Panc1 (cell line): Measurements from ENCODE around the gene DACH2. TPM values are rescaled to one million over a fixed set of nuclear protein-coding genes. Genes with fewer than 3 reads are reported as not detected.

Experiments used
- ATAC-seq: fragments of 200-7000 bp; cut with Tn5 transposase; 2 replicates; pipeline ENCODE4 v1.9.1; 2020; ENCODE audit warnings: mild to moderate bottlenecking, moderate library complexity
- BruUV-seq: library from RNA; stranded (reverse); fragments of 400-500 nt; replicated peaks from 2 replicates; lab custom pipeline; 2021; lab: Mats Ljungman, UMichigan
- CTCF ChIA-PET: fragments of 300-600 bp; sonication (Branson Sonifier 250); formaldehyde crosslinking; loops from one replicate; lab custom pipeline; 2022; ENCODE audit warnings: antibody characterized with exemption; lab: Charles Lee
- POLR2A ChIA-PET: fragments of 300-600 bp; sonication (Branson Sonifier 250); formaldehyde crosslinking; loops from one replicate; lab custom pipeline; 2022; ENCODE audit warnings: antibody characterized with exemption; lab: Charles Lee
- DNase-seq: peaks from one replicate; pipeline ENCODE4 v3.0.0-alpha.2; 2010; ENCODE audit warnings: low read depth, low spot score
- H3K27ac ChIP-seq: 2 replicates; pipeline ENCODE4 v1.5.1; 2011; ENCODE audit warnings: mild to moderate bottlenecking, low read length, inconsistent platforms
- H3K27me3 ChIP-seq: fragments of 200-500 bp; sonication (Bioruptor generic); 2 replicates; pipeline ENCODE4 v1.6.0; 2014; ENCODE audit warnings: low read length, inconsistent platforms; ENCODE audit not compliant: control insufficient read depth, insufficient read depth
- H3K36me3 ChIP-seq: fragments of 200-500 bp; sonication (Bioruptor generic); 2 replicates; pipeline ENCODE4 v1.5.1; 2014; ENCODE audit warnings: inconsistent platforms, mild to moderate bottlenecking, low read length, moderate library complexity; ENCODE audit not compliant: control insufficient read depth, insufficient read depth
- H3K4me1 ChIP-seq: 2 replicates; pipeline ENCODE4 v1.5.1; 2011; ENCODE audit warnings: inconsistent platforms, mild to moderate bottlenecking, low read length, moderate library complexity; ENCODE audit not compliant: control insufficient read depth, insufficient read depth
- H3K4me3 ChIP-seq, 2 experiments: 2 replicates each; pipeline ENCODE4 v1.5.1; 2011 to 2012; ENCODE audit warnings: low read depth in 2 of 2, low read length in 2 of 2, mild to moderate bottlenecking in 2 of 2, inconsistent platforms in 1 of 2, moderate library complexity in 1 of 2
- H3K9me3 ChIP-seq: fragments of 200-500 bp; sonication (Bioruptor generic); 2 replicates; pipeline ENCODE4 v1.5.1; 2014; ENCODE audit warnings: low read depth, mild to moderate bottlenecking, inconsistent platforms, low read length, moderate library complexity; ENCODE audit not compliant: control insufficient read depth, insufficient read depth
- CTCF ChIP-seq: fragments of 450-650 bp; IDR thresholded peaks from 2 replicates; pipeline ENCODE4 v1.5.1; 2017; ENCODE audit warnings: mild to moderate bottlenecking
- POLR2AphosphoS5 ChIP-seq: IDR thresholded peaks from 2 replicates; pipeline ENCODE4 v1.6.1; 2012; ENCODE audit warnings: mild to moderate bottlenecking, low read depth, low read length, moderate library complexity
- SIN3A ChIP-seq: IDR thresholded peaks from 2 replicates; pipeline ENCODE4 v1.6.1; 2012; ENCODE audit warnings: low read depth, mild to moderate bottlenecking, low read length, moderate library complexity, borderline replicate concordance; ENCODE audit not compliant: insufficient read depth
- TCF7L2 ChIP-seq: IDR thresholded peaks from 2 replicates; pipeline ENCODE4 v1.6.1; 2011; ENCODE audit warnings: mild to moderate bottlenecking, low read depth, low read length, inconsistent platforms
- in situ Hi-C: cut with HindIII; loops from 2 replicates; pipeline ENCODE4 v1.10.0; 2016; ENCODE audit warnings: low sequenced_read_pairs, low pct_unique_long_range_greater_than_20kb
- intact Hi-C: fragments of 100-400 bp; cut with micrococcal nuclease; formaldehyde crosslinking; loops from one replicate; pipeline ENCODE4 v1.10.0; 2022; ENCODE audit not compliant: unreplicated experiment
- total RNA-seq: library from RNA; stranded (reverse); gene quantifications from one replicate; pipeline ENCODE4 v1.2.1, GENCODE V29; 2021; ENCODE audit not compliant: unreplicated experiment
- TF ChIP-seq, protein P1 (sequence below), 2 experiments: IDR thresholded peaks; 2 replicates each; pipeline ENCODE4 v1.6.1; 2011 to 2012; ENCODE audit warnings: low read depth in 2 of 2, control low read depth in 1 of 2, low read length in 1 of 2, mild to moderate bottlenecking in 1 of 2, moderate library complexity in 1 of 2; ENCODE audit not compliant: insufficient read depth in 1 of 2

Gene DACH2
- total RNA-seq, 1 experiment from 2014 or later, result 0.18 TPM

- no peak for ATAC-seq
- no peak overlapping the region for H3K4me3 ChIP-seq
- no peaks in the 10 kb centered on the region for H3K27me3 ChIP-seq
- H3K4me1 ChIP-seq, result no peaks in the 10 kb centered on the region
- H3K9me3 ChIP-seq, result no peaks in the 10 kb centered on the region
- TF ChIP-seq, protein P1, sequence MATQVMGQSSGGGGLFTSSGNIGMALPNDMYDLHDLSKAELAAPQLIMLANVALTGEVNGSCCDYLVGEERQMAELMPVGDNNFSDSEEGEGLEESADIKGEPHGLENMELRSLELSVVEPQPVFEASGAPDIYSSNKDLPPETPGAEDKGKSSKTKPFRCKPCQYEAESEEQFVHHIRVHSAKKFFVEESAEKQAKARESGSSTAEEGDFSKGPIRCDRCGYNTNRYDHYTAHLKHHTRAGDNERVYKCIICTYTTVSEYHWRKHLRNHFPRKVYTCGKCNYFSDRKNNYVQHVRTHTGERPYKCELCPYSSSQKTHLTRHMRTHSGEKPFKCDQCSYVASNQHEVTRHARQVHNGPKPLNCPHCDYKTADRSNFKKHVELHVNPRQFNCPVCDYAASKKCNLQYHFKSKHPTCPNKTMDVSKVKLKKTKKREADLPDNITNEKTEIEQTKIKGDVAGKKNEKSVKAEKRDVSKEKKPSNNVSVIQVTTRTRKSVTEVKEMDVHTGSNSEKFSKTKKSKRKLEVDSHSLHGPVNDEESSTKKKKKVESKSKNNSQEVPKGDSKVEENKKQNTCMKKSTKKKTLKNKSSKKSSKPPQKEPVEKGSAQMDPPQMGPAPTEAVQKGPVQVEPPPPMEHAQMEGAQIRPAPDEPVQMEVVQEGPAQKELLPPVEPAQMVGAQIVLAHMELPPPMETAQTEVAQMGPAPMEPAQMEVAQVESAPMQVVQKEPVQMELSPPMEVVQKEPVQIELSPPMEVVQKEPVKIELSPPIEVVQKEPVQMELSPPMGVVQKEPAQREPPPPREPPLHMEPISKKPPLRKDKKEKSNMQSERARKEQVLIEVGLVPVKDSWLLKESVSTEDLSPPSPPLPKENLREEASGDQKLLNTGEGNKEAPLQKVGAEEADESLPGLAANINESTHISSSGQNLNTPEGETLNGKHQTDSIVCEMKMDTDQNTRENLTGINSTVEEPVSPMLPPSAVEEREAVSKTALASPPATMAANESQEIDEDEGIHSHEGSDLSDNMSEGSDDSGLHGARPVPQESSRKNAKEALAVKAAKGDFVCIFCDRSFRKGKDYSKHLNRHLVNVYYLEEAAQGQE (IDR thresholded peaks at IDR 0.05; ENCODE audit: insufficient read depth in 1 of 2, low read depth in 2 of 2, low read length in 1 of 2), result no peak
- TF ChIP-seq SIN3A, result no peak
- TF ChIP-seq POLR2AphosphoS5, result no peak
- no peak for TF ChIP-seq CTCF
- TF ChIP-seq TCF7L2, result no peak
- BruUV-seq, result no TSS peak
- no peak for DNase-seq
- H3K36me3 ChIP-seq, result no peaks in the 10 kb centered on the region
- no peak overlapping the region for H3K27ac ChIP-seq
- ChIA-PET POLR2A (no interaction called here), CTCF (no interaction called here)
- in situ Hi-C loops (no loop called here), intact Hi-C loops (no loop called here)
Measured at GRCh38 chrX:86421771-86422170, 273.5 kb downstream of the DACH2 start.

DNA sequence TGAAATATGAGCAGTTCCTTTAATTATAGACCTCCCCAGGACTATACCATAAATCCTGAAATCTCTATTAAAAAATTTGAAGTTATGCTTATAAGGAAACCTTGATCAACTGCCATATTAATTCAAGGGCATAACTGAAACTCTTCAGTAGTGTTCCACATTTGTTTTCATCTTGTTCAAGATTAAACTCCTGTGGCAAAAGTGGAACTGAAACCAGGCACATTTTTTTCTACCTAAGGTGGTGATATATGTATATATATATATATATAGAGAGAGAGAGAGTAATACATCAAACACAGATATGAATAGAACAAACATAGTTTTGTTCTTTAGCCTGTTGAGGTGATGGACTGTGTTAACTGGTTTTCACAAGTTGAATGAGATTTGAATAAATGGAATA lies 287.9 kb downstream of the DACH2 start:
- no TSS peak for BruUV-seq
- ATAC-seq (no peak), DNase-seq (no peak)
- no peaks in the 10 kb centered on the region for H3K27me3 ChIP-seq
- POLR2A ChIA-PET, result no interaction called here
- TF ChIP-seq SIN3A (no peak), POLR2AphosphoS5 (no peak), CTCF (no peak), TCF7L2 (no peak)
- TF ChIP-seq, protein P1 (IDR thresholded peaks at IDR 0.05; ENCODE audit: insufficient read depth in 1 of 2, low read depth in 2 of 2, low read length in 1 of 2), result no peak
- H3K36me3 ChIP-seq, result no peaks in the 10 kb centered on the region
- in situ Hi-C loops (no loop called here), intact Hi-C loops (no loop called here)
- H3K9me3 ChIP-seq, result no peaks in the 10 kb centered on the region
- CTCF ChIA-PET, result no interaction called here
- H3K4me1 ChIP-seq, result no peaks in the 10 kb centered on the region
- no peak overlapping the region for H3K4me3 ChIP-seq
- no peak overlapping the region for H3K27ac ChIP-seq
